ENCODE data around the gene FBLN2.

The FBLN2 gene

GRCh38 chr3:13634151-13634550 is 85.2 kb downstream of the FBLN2 start:
- Histone ChIP-seq H3K9me3 (ENCODE audit: low read length) (no peaks in the 10 kb centered on the region), H3K27me3 (ENCODE audit: insufficient read depth, low read length) (no peaks in the 10 kb centered on the region), H3K4me1 (ENCODE audit: insufficient read depth, low read length) (no peaks in the 10 kb centered on the region), H3K36me3 (ENCODE audit: insufficient read depth, low read length) (no peaks in the 10 kb centered on the region), H2AFZ (ENCODE audit: low read depth, low read length) (no peak overlapping the region), H3K4me3 (ENCODE audit: low read length) (no peak overlapping the region)

DNA sequence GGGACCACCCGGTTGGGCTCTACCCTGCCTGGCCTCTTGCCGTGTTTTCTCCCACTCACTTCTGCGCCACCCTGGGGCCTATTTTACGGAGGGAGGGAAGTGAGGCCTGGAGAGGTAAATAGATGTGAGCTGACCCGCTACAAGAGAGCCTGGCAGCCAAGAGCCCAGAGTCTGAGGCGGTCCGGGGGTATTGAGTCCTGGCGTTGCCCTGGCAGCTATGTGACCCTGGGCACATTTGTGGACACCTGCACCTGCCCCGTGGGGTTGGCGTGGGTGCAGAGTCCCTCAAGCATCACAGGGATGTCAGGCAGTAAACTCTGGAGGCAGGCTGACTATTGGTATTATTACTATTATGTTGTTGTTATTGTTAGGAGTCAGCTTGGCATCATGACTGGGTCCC is 85.7 kb downstream of the FBLN2 start:
- no peaks in the 10 kb centered on the region for H3K27me3 ChIP-seq (ENCODE audit: insufficient read depth, low read length)
- no peak overlapping the region for H2AFZ ChIP-seq (ENCODE audit: low read depth, low read length)
- no peaks in the 10 kb centered on the region for H3K9me3 ChIP-seq (ENCODE audit: low read length)
- H3K4me3 ChIP-seq (ENCODE audit: low read length), result no peak overlapping the region
- H3K4me1 ChIP-seq (ENCODE audit: insufficient read depth, low read length), result no peaks in the 10 kb centered on the region
- H3K36me3 ChIP-seq (ENCODE audit: insufficient read depth, low read length), result no peaks in the 10 kb centered on the region

- Histone ChIP-seq H3K4me3 (ENCODE audit: low read length) (no peak overlapping the region), H3K4me1 (ENCODE audit: insufficient read depth, low read length) (no peaks in the 10 kb centered on the region), H2AFZ (ENCODE audit: low read depth, low read length) (no peak overlapping the region), H3K27me3 (ENCODE audit: insufficient read depth, low read length) (no peaks in the 10 kb centered on the region), H3K36me3 (ENCODE audit: insufficient read depth, low read length) (no peaks in the 10 kb centered on the region), H3K9me3 (ENCODE audit: low read length) (no peaks in the 10 kb centered on the region)
These were observed 87.3 kb downstream of the FBLN2 start for GRCh38 chr3:13636186-13636585.

- Histone ChIP-seq H3K27me3 (ENCODE audit: insufficient read depth, low read length) (no peaks in the 10 kb centered on the region), H3K9me3 (ENCODE audit: low read length) (no peaks in the 10 kb centered on the region), H3K4me1 (ENCODE audit: insufficient read depth, low read length) (no peaks in the 10 kb centered on the region), H3K36me3 (ENCODE audit: insufficient read depth, low read length) (no peaks in the 10 kb centered on the region), H2AFZ (ENCODE audit: low read depth, low read length) (no peak overlapping the region), H3K4me3 (ENCODE audit: low read length) (no peak overlapping the region)
These were observed 87.9 kb downstream of the FBLN2 start for GRCh38 chr3:13636874-13637273.

GRCh38 chr3:13637311-13637891 is 88.5 kb downstream of the FBLN2 start:
- no peak overlapping the region for H3K4me3 ChIP-seq (ENCODE audit: low read length)
- H3K36me3 ChIP-seq (ENCODE audit: insufficient read depth, low read length), result no peaks in the 10 kb centered on the region
- H2AFZ ChIP-seq (ENCODE audit: low read depth, low read length), result no peak overlapping the region

DNA sequence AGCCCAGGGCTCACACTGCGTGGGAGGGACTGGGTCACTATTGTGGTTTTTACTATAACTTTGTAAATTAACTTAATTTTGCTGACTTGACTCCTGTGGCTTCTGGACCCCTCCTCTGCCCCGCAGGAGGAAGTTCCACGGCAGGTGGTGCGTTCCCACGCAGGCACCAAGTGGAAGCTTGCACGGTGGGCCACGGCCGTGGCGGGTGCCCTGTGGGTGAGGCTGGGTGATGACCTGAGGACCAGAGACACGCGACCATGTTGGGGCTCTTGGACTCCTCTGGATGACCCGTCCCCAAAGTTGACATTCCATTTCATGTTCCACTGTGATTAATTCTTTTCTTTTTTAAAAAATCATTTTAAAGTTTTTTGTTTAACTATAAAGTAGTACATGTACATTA is 89.0 kb downstream of the FBLN2 start:
- no peaks in the 10 kb centered on the region for H3K9me3 ChIP-seq (ENCODE audit: low read length)

More at GRCh38 chr3:13637311-13637891, 88.5 kb downstream of the FBLN2 start:
- no peaks in the 10 kb centered on the region for H3K4me1 ChIP-seq (ENCODE audit: insufficient read depth, low read length)
- no peaks in the 10 kb centered on the region for H3K9me3 ChIP-seq (ENCODE audit: low read length)
- H3K27me3 ChIP-seq (ENCODE audit: insufficient read depth, low read length), result no peaks in the 10 kb centered on the region

GRCh38 chr3:13638927-13639326 is 90.0 kb downstream of the FBLN2 start:
- Histone ChIP-seq H2AFZ (ENCODE audit: low read depth, low read length) (no peak overlapping the region), H3K27me3 (ENCODE audit: insufficient read depth, low read length) (no peaks in the 10 kb centered on the region), H3K4me1 (ENCODE audit: insufficient read depth, low read length) (no peaks in the 10 kb centered on the region), H3K36me3 (ENCODE audit: insufficient read depth, low read length) (no peaks in the 10 kb centered on the region), H3K4me3 (ENCODE audit: low read length) (no peak overlapping the region), H3K9me3 (ENCODE audit: low read length) (no peaks in the 10 kb centered on the region)

More for the DNA sequence above, 89.0 kb downstream of the FBLN2 start:
- Histone ChIP-seq H2AFZ (ENCODE audit: low read depth, low read length) (no peak overlapping the region), H3K4me3 (ENCODE audit: low read length) (no peak overlapping the region), H3K4me1 (ENCODE audit: insufficient read depth, low read length) (no peaks in the 10 kb centered on the region), H3K27me3 (ENCODE audit: insufficient read depth, low read length) (no peaks in the 10 kb centered on the region), H3K36me3 (ENCODE audit: insufficient read depth, low read length) (no peaks in the 10 kb centered on the region)

DNA sequence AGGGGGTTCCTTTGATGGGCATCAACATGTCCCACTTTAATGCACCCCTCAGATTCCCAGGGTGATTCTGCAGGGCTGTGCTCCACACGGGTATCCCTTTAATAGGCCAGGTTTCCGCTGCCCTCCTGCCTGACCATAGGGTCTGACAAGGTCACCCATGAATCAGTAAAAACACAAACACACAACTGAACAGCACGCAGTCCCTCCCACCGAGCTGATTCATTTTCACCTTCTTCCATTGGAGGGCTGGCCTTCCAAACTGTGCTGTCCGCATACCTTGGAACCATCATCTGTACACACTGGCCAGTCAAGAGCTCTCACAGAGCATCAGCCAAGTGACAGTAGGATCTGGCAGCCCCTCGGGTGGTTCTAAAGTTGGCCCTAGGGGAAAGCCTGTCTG is 93.7 kb downstream of the FBLN2 start:
- H2AFZ ChIP-seq (ENCODE audit: low read depth, low read length), result no peak overlapping the region
- no peaks in the 10 kb centered on the region for H3K4me1 ChIP-seq (ENCODE audit: insufficient read depth, low read length)
- H3K9me3 ChIP-seq (ENCODE audit: low read length), result no peaks in the 10 kb centered on the region
- H3K27me3 ChIP-seq (ENCODE audit: insufficient read depth, low read length), result no peaks in the 10 kb centered on the region
- no peaks in the 10 kb centered on the region for H3K36me3 ChIP-seq (ENCODE audit: insufficient read depth, low read length)
- no peak overlapping the region for H3K4me3 ChIP-seq (ENCODE audit: low read length)

DNA sequence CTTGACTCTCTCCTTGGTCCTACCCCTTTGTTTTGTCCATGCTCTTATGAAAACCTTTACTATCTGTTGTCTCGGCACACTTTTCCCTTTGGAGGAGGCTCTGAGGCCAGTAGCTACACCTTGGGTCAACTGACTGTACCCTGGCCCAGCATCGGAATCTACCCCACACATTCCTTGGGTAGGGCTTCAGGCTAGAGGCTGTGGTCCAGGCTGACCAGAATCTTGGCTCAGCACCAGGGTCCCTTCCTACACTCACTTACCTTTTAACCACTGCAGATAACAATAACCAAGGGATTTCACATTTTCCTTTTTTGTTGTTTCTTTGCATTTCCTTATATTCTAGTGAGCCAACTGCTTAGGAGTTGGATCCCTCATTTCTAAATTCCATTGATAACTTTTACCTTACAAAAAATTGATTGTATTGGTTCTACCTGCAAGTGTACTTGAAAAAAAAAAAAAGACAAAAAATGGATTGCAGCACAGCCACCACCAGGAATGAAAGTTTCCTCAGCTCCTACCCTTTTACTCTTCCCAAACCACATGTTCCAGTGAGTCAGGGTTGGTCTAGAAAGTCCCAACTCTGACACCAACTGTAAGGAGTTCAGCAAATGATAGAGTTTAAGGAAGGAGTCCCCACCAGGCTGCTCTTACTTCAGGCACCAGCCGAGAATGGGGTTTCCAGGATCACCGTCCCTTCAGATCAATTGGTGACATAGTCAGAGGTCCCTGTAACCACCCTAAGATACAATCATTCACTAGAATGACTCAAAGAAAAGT is 95.6 kb downstream of the FBLN2 start:
- H3K27me3 ChIP-seq (ENCODE audit: insufficient read depth, low read length), result no peaks in the 10 kb centered on the region
- no peak overlapping the region for H2AFZ ChIP-seq (ENCODE audit: low read depth, low read length)
- no peaks in the 10 kb centered on the region for H3K9me3 ChIP-seq (ENCODE audit: low read length)
- no peak overlapping the region for H3K4me3 ChIP-seq (ENCODE audit: low read length)
- H3K36me3 ChIP-seq (ENCODE audit: insufficient read depth, low read length), result no peaks in the 10 kb centered on the region
- H3K4me1 ChIP-seq (ENCODE audit: insufficient read depth, low read length), result peaks cover 2% of the 10 kb centered on the region

- no peaks in the 10 kb centered on the region for H3K27me3 ChIP-seq (ENCODE audit: insufficient read depth, low read length)
- no peaks in the 10 kb centered on the region for H3K36me3 ChIP-seq (ENCODE audit: insufficient read depth, low read length)
- no peak overlapping the region for H3K4me3 ChIP-seq (ENCODE audit: low read length)
- no peak overlapping the region for H2AFZ ChIP-seq (ENCODE audit: low read depth, low read length)
- peaks cover 2% of the 10 kb centered on the region for H3K4me1 ChIP-seq (ENCODE audit: insufficient read depth, low read length)
- no peaks in the 10 kb centered on the region for H3K9me3 ChIP-seq (ENCODE audit: low read length)
These were observed 97.1 kb downstream of the FBLN2 start for GRCh38 chr3:13645801-13646637.

GRCh38 chr3:13647298-13648059 is 98.6 kb downstream of the FBLN2 start:
- Histone ChIP-seq H2AFZ (ENCODE audit: low read depth, low read length) (no peak overlapping the region), H3K27me3 (ENCODE audit: insufficient read depth, low read length) (no peaks in the 10 kb centered on the region), H3K4me3 (ENCODE audit: low read length) (no peak overlapping the region), H3K36me3 (ENCODE audit: insufficient read depth, low read length) (no peaks in the 10 kb centered on the region), H3K9me3 (ENCODE audit: low read length) (no peaks in the 10 kb centered on the region), H3K4me1 (ENCODE audit: insufficient read depth, low read length) (peaks cover 2% of the 10 kb centered on the region)

DNA sequence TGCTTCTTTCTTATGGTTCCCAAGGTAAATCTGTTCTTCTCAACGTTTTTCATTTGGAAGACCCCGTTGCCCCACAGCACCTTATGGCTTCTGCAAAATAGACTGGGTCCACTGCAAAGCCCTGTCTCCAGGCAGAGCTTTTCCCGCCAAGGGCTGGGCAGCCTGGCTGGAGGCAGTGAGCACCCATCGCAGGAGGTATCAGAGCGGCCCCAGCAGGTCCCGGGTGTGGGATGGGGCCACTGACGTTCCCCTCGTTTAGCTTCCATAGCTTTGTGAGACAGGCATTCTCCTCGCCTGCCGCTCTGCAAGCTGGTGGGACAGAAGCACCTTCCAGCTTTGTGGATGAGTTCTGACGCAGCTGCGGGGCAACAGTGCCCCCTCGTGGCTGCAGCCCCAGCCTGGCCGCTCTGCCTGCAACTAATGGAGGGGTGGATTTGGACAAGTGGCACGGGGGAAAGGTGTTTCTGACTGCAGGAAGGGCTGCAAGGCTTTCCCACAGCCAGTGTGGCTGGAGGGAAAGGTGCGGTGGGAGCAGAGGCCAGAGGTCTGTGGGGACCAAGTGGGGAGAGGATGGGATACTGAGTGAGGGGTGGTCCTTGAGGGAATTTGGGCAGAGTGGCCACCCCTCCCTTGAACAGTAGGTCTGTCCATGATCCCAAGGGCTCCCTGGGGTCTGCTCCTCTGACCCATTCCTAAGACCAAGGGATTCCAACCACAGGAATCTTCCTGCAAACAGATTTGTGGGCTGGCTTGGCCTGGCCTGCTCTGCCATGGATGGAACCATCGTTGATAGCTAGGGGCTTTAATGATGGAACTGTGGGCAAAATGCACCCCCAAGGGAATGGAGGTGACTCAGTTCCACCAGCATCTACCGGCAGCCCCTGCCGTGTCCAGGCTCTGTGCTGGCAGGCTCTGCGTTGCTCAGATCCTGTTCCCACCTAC is 99.4 kb downstream of the FBLN2 start:
- H3K36me3 ChIP-seq (ENCODE audit: insufficient read depth, low read length), result no peaks in the 10 kb centered on the region
- peaks cover 2% of the 10 kb centered on the region for H3K4me1 ChIP-seq (ENCODE audit: insufficient read depth, low read length)
- H3K9me3 ChIP-seq (ENCODE audit: low read length), result no peaks in the 10 kb centered on the region
- no peaks in the 10 kb centered on the region for H3K27me3 ChIP-seq (ENCODE audit: insufficient read depth, low read length)
- H3K4me3 ChIP-seq (ENCODE audit: low read length), result no peak overlapping the region
- no peak overlapping the region for H2AFZ ChIP-seq (ENCODE audit: low read depth, low read length)
